DMS153 (cell line): Measurements from ENCODE around the gene SLC6A17.

Experiments
- DNase-seq: peaks from one replicate; lab custom pipeline; 2025; lab: John Stamatoyannopoulos, UW

The SLC6A17 gene

GRCh38 chr1:110223127-110223526, 72.8 kb downstream of the SLC6A17 start:
- no peak for DNase-seq

GRCh38 chr1:110223581-110223980, 73.3 kb downstream of the SLC6A17 start:
- no peak for DNase-seq

- DNase-seq = no peak
Observed at GRCh38 chr1:110224240-110224995, 74.1 kb downstream of the SLC6A17 start.

GRCh38 chr1:110225212-110225611, 74.9 kb downstream of the SLC6A17 start:
- no peak for DNase-seq

- DNase-seq = no peak
Observed at GRCh38 chr1:110225756-110226404, 75.6 kb downstream of the SLC6A17 start.

- DNase-seq = no peak
Observed at GRCh38 chr1:110227774-110228173, 77.5 kb downstream of the SLC6A17 start.

GRCh38 chr1:110228381-110228780, 78.1 kb downstream of the SLC6A17 start:
- DNase-seq = no peak

GRCh38 chr1:110228869-110229268, 78.6 kb downstream of the SLC6A17 start:
- no peak for DNase-seq

- DNase-seq = no peak
Observed at GRCh38 chr1:110229348-110230001, 79.2 kb downstream of the SLC6A17 start.

GRCh38 chr1:110230381-110231199, 80.3 kb downstream of the SLC6A17 start:
- DNase-seq = no peak

- no peak for DNase-seq
Observed at GRCh38 chr1:110233861-110234260, 83.6 kb downstream of the SLC6A17 start.

GRCh38 chr1:110234691-110235090, 84.4 kb downstream of the SLC6A17 start:
- DNase-seq = no peak

GRCh38 chr1:110235181-110235833, 85.0 kb downstream of the SLC6A17 start:
- DNase-seq = no peak

GRCh38 chr1:110235834-110236682, 85.8 kb downstream of the SLC6A17 start:
- no peak for DNase-seq

- DNase-seq = no peak
Observed at GRCh38 chr1:110237386-110238152, 87.3 kb downstream of the SLC6A17 start.

- DNase-seq = no peak
Observed at GRCh38 chr1:110239441-110240430, 89.4 kb downstream of the SLC6A17 start.

- peak; percentile 55 for DNase-seq
Observed at GRCh38 chr1:110240476-110241210, 90.3 kb downstream of the SLC6A17 start.

- no peak for DNase-seq
Observed at GRCh38 chr1:110241516-110241915, 91.2 kb downstream of the SLC6A17 start.
